T-helper 17 cell (primary cell): ENCODE data around the gene TCFL5. TPM values are rescaled to one million over a fixed set of nuclear protein-coding genes. Genes with fewer than 3 reads are reported as not detected.

Source experiments
- ATAC-seq: fragments of 150-1000 bp; cut with Tn5 transposase; 2 replicates; pipeline ENCODE4 v1.10.0; 2021; ENCODE audit warnings: mild to moderate bottlenecking, moderate library complexity
- DNase-seq, 3 donors: peaks; one replicate each; pipeline versions ENCODE4 v3.0.0 to v3.0.0-alpha.2; 2020 to 2021
- H3K9me3 ChIP-seq: one replicate; pipeline ENCODE4 v1.7.0; 2013; ENCODE audit warnings: low read length, mild to moderate bottlenecking; ENCODE audit not compliant: control insufficient read depth, poor library complexity, severe bottlenecking
- H3K27ac Mint-ChIP-seq: one replicate; pipeline ENCODE4 v1.8.0; 2022; ENCODE audit warnings: mild to moderate bottlenecking, moderate library complexity, mixed read lengths
- H3K27me3 Mint-ChIP-seq: one replicate; pipeline ENCODE4 v1.8.0; 2022; ENCODE audit warnings: mixed read lengths
- H3K36me3 Mint-ChIP-seq: one replicate; pipeline ENCODE4 v1.8.0; 2022; ENCODE audit warnings: low read depth, mixed read lengths
- H3K4me1 Mint-ChIP-seq: one replicate; pipeline ENCODE4 v1.8.0; 2022; ENCODE audit warnings: mild to moderate bottlenecking, mixed read lengths
- H3K4me3 Mint-ChIP-seq: one replicate; pipeline ENCODE4 v1.8.0; 2022; ENCODE audit warnings: mild to moderate bottlenecking, moderate library complexity, mixed read lengths
- total RNA-seq, 4 donors: library from RNA in 2 of 4; stranded (reverse) in 2 of 4; gene quantifications; one replicate each; pipeline ENCODE4 v1.2.3 and lab custom pipeline; 2022 to 2026

The TCFL5 gene
- total RNA-seq, 2 donors from 2014 or later, result 4.4 to 5.0 TPM

GRCh38 chr20:62794007-62794724 is 67.5 kb downstream of the TCFL5 start:
- peaks cover 36% of the 10 kb centered on the region for H3K4me1 Mint-ChIP-seq

DNA sequence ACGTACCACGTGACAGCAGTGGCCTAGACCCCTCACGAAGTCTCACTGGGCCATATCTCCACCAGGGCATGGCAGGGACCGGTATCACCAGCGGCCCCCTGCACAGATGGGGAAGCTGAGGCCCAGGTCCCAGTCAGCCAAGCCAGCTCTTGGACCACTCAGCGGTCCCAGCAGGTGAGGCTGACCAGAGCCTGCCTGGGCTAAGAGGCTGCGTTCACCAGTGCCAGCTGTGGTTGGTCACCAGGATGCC is 67.9 kb downstream of the TCFL5 start:
- Mint-ChIP-seq H3K4me1 (peaks cover 34% of the 10 kb centered on the region), H3K4me3 (peak overlapping the region; percentile 91), H3K36me3 (peaks cover 3% of the 10 kb centered on the region), H3K27me3 (no peaks in the 10 kb centered on the region), H3K27ac (peak overlapping the region; percentile 96)
- no peak for DNase-seq
- no peaks in the 10 kb centered on the region for H3K9me3 ChIP-seq
- no peak for ATAC-seq

More at GRCh38 chr20:62794007-62794724, 67.5 kb downstream of the TCFL5 start:
- Mint-ChIP-seq H3K27ac (peak overlapping the region; percentile 96), H3K27me3 (no peaks in the 10 kb centered on the region), H3K36me3 (peaks cover 4% of the 10 kb centered on the region), H3K4me3 (peak overlapping the region; percentile 91)
- no peaks in the 10 kb centered on the region for H3K9me3 ChIP-seq
- DNase-seq (peak; percentile 88 to 93 (median 88)), ATAC-seq (peak; percentile 81)

DNA sequence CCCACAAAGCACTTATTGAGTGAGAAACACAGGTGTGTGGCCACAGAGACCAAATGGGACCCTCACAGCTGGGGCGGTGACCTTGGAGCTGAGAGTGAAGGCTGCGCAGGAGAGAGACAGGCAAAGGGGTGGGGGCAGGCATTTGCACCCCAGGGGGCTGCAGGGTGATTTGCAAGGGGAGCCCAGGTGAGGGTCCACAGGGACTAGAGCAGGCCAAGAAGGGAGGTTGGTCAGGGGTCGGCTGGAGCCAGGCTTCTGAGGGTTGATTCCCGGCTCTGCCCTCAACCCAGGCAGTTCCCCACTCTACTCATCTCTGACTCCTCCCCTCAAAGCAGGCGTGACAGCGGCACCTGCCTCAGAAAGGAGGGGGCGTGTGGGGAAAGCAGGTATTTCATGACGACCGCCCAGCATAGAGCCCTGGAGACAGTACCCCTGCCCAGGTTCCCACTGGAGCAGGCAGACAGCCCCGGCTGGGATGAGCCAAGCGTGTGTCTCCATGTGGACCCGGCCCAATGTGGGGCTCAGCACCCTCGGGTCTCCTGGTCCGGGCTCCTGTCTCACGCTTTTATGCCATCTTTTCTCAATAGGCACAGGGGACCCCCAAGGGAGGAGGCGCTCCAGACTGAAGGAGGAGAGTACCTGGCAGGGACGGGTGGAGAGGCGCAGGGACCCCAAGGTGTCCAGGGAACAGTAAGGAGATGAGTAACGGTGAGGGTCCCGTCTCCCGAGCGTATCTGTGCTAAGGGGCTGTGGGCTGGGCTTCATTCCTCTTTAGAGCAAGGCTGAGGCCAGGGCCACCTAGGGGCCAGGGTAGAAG is 68.5 kb downstream of the TCFL5 start:
- ATAC-seq, result no peak
- H3K9me3 ChIP-seq, result no peaks in the 10 kb centered on the region
- no peak for DNase-seq
- Mint-ChIP-seq H3K4me1 (peaks cover 29% of the 10 kb centered on the region), H3K4me3 (peak overlapping the region; percentile 91), H3K27ac (peak overlapping the region; percentile 96), H3K36me3 (no peaks in the 10 kb centered on the region), H3K27me3 (no peaks in the 10 kb centered on the region)

GRCh38 chr20:62792182-62792939 is 69.3 kb downstream of the TCFL5 start:
- ATAC-seq, result no peak
- peaks cover 24% of the 10 kb centered on the region for H3K4me1 Mint-ChIP-seq
- peak overlapping the region; percentile 58 for H3K4me3 Mint-ChIP-seq

GRCh38 chr20:62791301-62792181 is 70.1 kb downstream of the TCFL5 start:
- ATAC-seq (no peak), DNase-seq (peak; percentile 38 to 52 (median 46))
- peaks cover 23% of the 10 kb centered on the region for H3K4me1 Mint-ChIP-seq
- peak overlapping the region; percentile 86 for H3K27ac Mint-ChIP-seq
- H3K4me3 Mint-ChIP-seq, result no peak overlapping the region
- H3K9me3 ChIP-seq, result no peaks in the 10 kb centered on the region
- no peaks in the 10 kb centered on the region for H3K36me3 Mint-ChIP-seq
- H3K27me3 Mint-ChIP-seq, result no peaks in the 10 kb centered on the region

More at GRCh38 chr20:62792182-62792939, 69.3 kb downstream of the TCFL5 start:
- H3K36me3 Mint-ChIP-seq, result no peaks in the 10 kb centered on the region
- H3K9me3 ChIP-seq, result no peaks in the 10 kb centered on the region
- no peaks in the 10 kb centered on the region for H3K27me3 Mint-ChIP-seq
- peak overlapping the region; percentile 96 for H3K27ac Mint-ChIP-seq
- no peak for DNase-seq

Other genes with a start within 250 kb of the TCFL5 start
- 1 to 10 TPM; 1.9 TPM for gene SLCO4A1, start 219.3 kb downstream of the TCFL5 start, total RNA-seq
- under 1 TPM in 1 of 2 donors, not detected in 1; 0.10 TPM for gene NTSR1, start 153.0 kb downstream of the TCFL5 start, total RNA-seq
- 1 to 10 TPM; 6.5 to 6.8 TPM for gene MRGBP, start 65.3 kb downstream of the TCFL5 start, total RNA-seq
- 10 to 100 TPM; 39.4 to 41.3 TPM for gene OGFR, start 57.0 kb downstream of the TCFL5 start, total RNA-seq
- gene COL9A3, start 44.8 kb downstream of the TCFL5 start, total RNA-seq, result not detected
- gene DIDO1, start 64.7 kb upstream of the TCFL5 start, total RNA-seq, result 10 to 100 TPM; 58.3 to 65.7 TPM
- gene GID8, start 76.3 kb upstream of the TCFL5 start, total RNA-seq, result 10 to 100 TPM; 33.4 to 39.9 TPM
- 1 to 10 TPM in 1 of 2 donors, under 1 TPM in 1; 0.89 to 2.4 TPM for gene SLC17A9, start 90.9 kb upstream of the TCFL5 start, total RNA-seq
- gene BHLHE23, start 145.1 kb upstream of the TCFL5 start, total RNA-seq, result not detected